Astrocyte (in vitro differentiated cells and primary cell): Measurements from ENCODE around the gene DIP2C. TPM values are rescaled to one million over a fixed set of nuclear protein-coding genes. Genes with fewer than 3 reads are reported as not detected.

Experiments used
- DNase-seq: peaks from one replicate; pipeline ENCODE4 v3.0.0-alpha.2; 2010; ENCODE audit warnings: low read depth
- FAIRE-seq: peaks from 2 replicates; lab custom pipeline; 2011; peaks lifted over from hg19 to GRCh38; lab: Jason Lieb, UNC
- H2AFZ ChIP-seq: 2 replicates; pipeline ENCODE4 v1.6.0; 2012; ENCODE audit warnings: low read depth, low read length, inconsistent platforms
- H3K27ac ChIP-seq: 2 replicates; pipeline ENCODE4 v1.5.1; 2011; ENCODE audit warnings: low read depth, low read length, inconsistent platforms
- H3K27me3 ChIP-seq: 2 replicates; pipeline ENCODE4 v1.6.0; 2011; ENCODE audit warnings: low read length, inconsistent platforms; ENCODE audit not compliant: insufficient read depth
- H3K36me3 ChIP-seq: 2 replicates; pipeline ENCODE4 v1.5.1; 2011; ENCODE audit warnings: low read length, inconsistent platforms; ENCODE audit not compliant: insufficient read depth
- H3K4me1 ChIP-seq: 2 replicates; pipeline ENCODE4 v1.5.1; 2011; ENCODE audit warnings: low read length, inconsistent platforms; ENCODE audit not compliant: insufficient read depth
- H3K4me2 ChIP-seq: 2 replicates; pipeline ENCODE4 v1.6.0; 2012; ENCODE audit warnings: low read length, inconsistent platforms
- H3K4me3 ChIP-seq: 2 replicates; pipeline ENCODE4 v1.5.1; 2011; ENCODE audit warnings: low read depth, mild to moderate bottlenecking, low read length, inconsistent platforms; ENCODE audit not compliant: insufficient read depth
- H3K79me2 ChIP-seq: 2 replicates; pipeline ENCODE4 v1.6.0; 2012; ENCODE audit warnings: mild to moderate bottlenecking, low read length, inconsistent platforms; ENCODE audit not compliant: insufficient read depth
- H3K9ac ChIP-seq: 2 replicates; pipeline ENCODE4 v1.6.0; 2012; ENCODE audit warnings: mild to moderate bottlenecking, low read length, inconsistent platforms
- H3K9me3 ChIP-seq: 2 replicates; pipeline ENCODE4 v1.5.1; 2012; ENCODE audit warnings: low read depth, mild to moderate bottlenecking, low read length, inconsistent platforms; ENCODE audit not compliant: insufficient read depth
- H4K20me1 ChIP-seq: 2 replicates; pipeline ENCODE4 v1.6.0; 2012; ENCODE audit warnings: low read length, inconsistent platforms; ENCODE audit not compliant: insufficient read depth
- H3K27ac Mint-ChIP-seq: one replicate; pipeline ENCODE4 v1.8.0; 2021; ENCODE audit warnings: mild to moderate bottlenecking, mixed read lengths; ENCODE audit not compliant: unreplicated experiment
- H3K27me3 Mint-ChIP-seq: one replicate; pipeline ENCODE4 v1.8.0; 2021; ENCODE audit warnings: low read depth, mixed read lengths; ENCODE audit not compliant: unreplicated experiment
- H3K36me3 Mint-ChIP-seq: one replicate; pipeline ENCODE4 v1.8.0; 2021; ENCODE audit warnings: low read depth, mixed read lengths; ENCODE audit not compliant: unreplicated experiment
- H3K4me1 Mint-ChIP-seq: one replicate; pipeline ENCODE4 v1.8.0; 2021; ENCODE audit warnings: low read depth, mixed read lengths; ENCODE audit not compliant: unreplicated experiment
- H3K4me3 Mint-ChIP-seq: one replicate; pipeline ENCODE4 v1.8.0; 2021; ENCODE audit warnings: mild to moderate bottlenecking, moderate library complexity, mixed read lengths; ENCODE audit not compliant: unreplicated experiment
- H3K9me3 Mint-ChIP-seq: one replicate; pipeline ENCODE4 v1.8.0; 2021; ENCODE audit warnings: mild to moderate bottlenecking, mixed read lengths; ENCODE audit not compliant: unreplicated experiment
- EZH2 ChIP-seq: IDR thresholded peaks from 2 replicates; pipeline ENCODE4 v1.6.1; 2012; ENCODE audit warnings: mild to moderate bottlenecking, low read length, inconsistent platforms; ENCODE audit not compliant: insufficient read depth
- total RNA-seq: library from RNA; stranded (reverse); gene quantifications from 2 replicates; pipeline ENCODE4 v1.2.1, GENCODE V29; 2021
- TF ChIP-seq, protein P1 (sequence below): IDR thresholded peaks from 2 replicates; pipeline ENCODE4 v1.5.1; 2011; ENCODE audit warnings: low read depth, mild to moderate bottlenecking, inconsistent platforms, low read length, moderate library complexity; ENCODE audit not compliant: insufficient read depth

The DIP2C gene
- total RNA-seq, 1 donor from 2014 or later = 27.3 TPM

DNA sequence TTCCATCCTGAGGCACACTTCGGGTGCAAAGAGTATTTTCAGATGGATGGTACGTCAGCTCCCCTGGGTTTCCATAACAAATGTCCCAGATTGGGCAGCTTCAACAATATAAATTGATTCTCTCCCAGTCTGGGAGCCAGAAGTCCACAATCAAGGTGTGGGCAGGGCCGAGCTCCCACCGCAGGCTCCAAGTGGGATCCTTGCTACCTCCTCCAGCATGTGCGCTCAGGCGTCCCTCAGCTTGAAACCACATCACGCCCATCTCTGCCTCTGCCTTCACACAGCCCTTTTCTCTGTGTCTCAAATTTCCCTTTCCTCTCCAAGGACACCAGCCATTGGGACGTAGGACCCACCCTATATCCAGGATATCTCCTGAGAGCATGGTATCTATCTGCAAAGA is 153.5 kb downstream of the DIP2C start:
- peaks cover 10% of the 10 kb centered on the region for H3K4me1 ChIP-seq
- H2AFZ ChIP-seq = no peak overlapping the region
- peaks cover 94% of the 10 kb centered on the region for H4K20me1 ChIP-seq
- H3K36me3 ChIP-seq = no peaks in the 10 kb centered on the region
- no peak overlapping the region for H3K27ac Mint-ChIP-seq
- FAIRE-seq = no peak
- no peak overlapping the region for H3K9ac ChIP-seq
- peaks cover 87% of the 10 kb centered on the region for H3K79me2 ChIP-seq
- no peaks in the 10 kb centered on the region for H3K27me3 ChIP-seq
- H3K4me3 ChIP-seq = no peak overlapping the region
- no peak for TF ChIP-seq EZH2
- TF ChIP-seq, protein P1, sequence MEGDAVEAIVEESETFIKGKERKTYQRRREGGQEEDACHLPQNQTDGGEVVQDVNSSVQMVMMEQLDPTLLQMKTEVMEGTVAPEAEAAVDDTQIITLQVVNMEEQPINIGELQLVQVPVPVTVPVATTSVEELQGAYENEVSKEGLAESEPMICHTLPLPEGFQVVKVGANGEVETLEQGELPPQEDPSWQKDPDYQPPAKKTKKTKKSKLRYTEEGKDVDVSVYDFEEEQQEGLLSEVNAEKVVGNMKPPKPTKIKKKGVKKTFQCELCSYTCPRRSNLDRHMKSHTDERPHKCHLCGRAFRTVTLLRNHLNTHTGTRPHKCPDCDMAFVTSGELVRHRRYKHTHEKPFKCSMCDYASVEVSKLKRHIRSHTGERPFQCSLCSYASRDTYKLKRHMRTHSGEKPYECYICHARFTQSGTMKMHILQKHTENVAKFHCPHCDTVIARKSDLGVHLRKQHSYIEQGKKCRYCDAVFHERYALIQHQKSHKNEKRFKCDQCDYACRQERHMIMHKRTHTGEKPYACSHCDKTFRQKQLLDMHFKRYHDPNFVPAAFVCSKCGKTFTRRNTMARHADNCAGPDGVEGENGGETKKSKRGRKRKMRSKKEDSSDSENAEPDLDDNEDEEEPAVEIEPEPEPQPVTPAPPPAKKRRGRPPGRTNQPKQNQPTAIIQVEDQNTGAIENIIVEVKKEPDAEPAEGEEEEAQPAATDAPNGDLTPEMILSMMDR = no peak
- no peaks in the 10 kb centered on the region for H3K9me3 Mint-ChIP-seq
- no peak for DNase-seq
- H3K4me2 ChIP-seq = no peak overlapping the region
- no peak overlapping the region for H3K4me3 Mint-ChIP-seq
- H3K27ac ChIP-seq = no peak overlapping the region
- no peaks in the 10 kb centered on the region for H3K9me3 ChIP-seq
- H3K27me3 Mint-ChIP-seq = no peaks in the 10 kb centered on the region
- H3K36me3 Mint-ChIP-seq = peaks cover 5% of the 10 kb centered on the region
- peaks cover 33% of the 10 kb centered on the region for H3K4me1 Mint-ChIP-seq

DNA sequence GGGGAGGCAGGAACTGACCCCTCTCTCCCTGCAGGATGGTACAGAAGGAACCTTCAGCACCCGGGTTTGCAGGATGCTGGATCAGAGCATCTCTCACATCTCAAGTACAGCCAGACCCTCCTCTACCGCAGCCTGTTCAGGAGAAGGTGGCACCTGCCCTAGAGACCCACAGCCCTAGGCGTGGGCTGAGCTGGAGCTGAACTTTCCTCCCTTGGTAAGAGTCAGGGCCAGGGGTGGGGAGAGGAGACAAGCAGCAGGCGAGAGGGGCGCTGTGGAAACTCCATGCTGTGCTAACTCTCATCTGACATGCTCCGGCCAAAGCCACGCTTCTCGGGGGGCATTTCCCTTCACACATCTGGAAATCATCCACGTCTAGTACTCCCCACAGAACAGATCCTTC is 154.4 kb downstream of the DIP2C start:
- Histone ChIP-seq H3K9ac (no peak overlapping the region), H3K27ac (no peak overlapping the region), H3K4me1 (peaks cover 10% of the 10 kb centered on the region), H3K79me2 (peaks cover 88% of the 10 kb centered on the region), H3K4me2 (no peak overlapping the region), H3K27me3 (no peaks in the 10 kb centered on the region), H2AFZ (no peak overlapping the region), H3K9me3 (no peaks in the 10 kb centered on the region), H4K20me1 (peaks cover 96% of the 10 kb centered on the region), H3K4me3 (no peak overlapping the region), H3K36me3 (no peaks in the 10 kb centered on the region)
- no peak overlapping the region for H3K27ac Mint-ChIP-seq
- peaks cover 33% of the 10 kb centered on the region for H3K4me1 Mint-ChIP-seq
- peaks cover 5% of the 10 kb centered on the region for H3K36me3 Mint-ChIP-seq
- FAIRE-seq = no peak
- TF ChIP-seq EZH2 = no peak
- H3K4me3 Mint-ChIP-seq = no peak overlapping the region
- H3K9me3 Mint-ChIP-seq = no peaks in the 10 kb centered on the region
- no peak for DNase-seq
- H3K27me3 Mint-ChIP-seq = no peaks in the 10 kb centered on the region

DNA sequence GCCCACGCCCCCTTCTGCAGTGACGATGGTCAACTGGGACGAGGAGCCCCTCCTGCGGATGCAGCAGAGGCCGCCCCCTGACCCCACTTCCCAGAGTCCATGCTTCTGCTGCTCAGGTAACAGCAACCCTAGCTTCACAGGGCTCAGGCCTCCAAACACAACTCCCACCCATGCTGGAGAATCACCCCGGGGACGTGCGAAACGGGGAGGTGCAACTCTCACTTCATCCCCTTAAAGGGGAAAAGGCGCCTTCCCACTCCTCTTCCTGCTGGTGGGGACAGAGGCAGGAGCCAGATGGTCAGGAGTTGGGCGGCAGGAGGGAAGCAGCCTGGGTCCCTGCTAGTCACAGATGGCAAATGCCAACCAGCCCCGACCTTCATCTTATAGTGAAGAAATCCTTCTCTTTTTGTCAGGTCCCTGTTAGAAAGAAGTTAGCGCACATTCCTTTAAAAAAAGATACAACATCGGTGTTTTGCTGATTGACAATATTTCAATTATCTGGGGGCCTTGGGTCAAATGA is 155.4 kb downstream of the DIP2C start:
- Mint-ChIP-seq H3K9me3 (no peaks in the 10 kb centered on the region), H3K4me3 (no peak overlapping the region), H3K4me1 (peaks cover 32% of the 10 kb centered on the region), H3K27me3 (no peaks in the 10 kb centered on the region), H3K27ac (no peak overlapping the region), H3K36me3 (peaks cover 5% of the 10 kb centered on the region)
- Histone ChIP-seq H3K4me2 (no peak overlapping the region), H3K4me3 (no peak overlapping the region), H3K4me1 (peaks cover 10% of the 10 kb centered on the region), H3K27ac (no peak overlapping the region), H3K9ac (no peak overlapping the region), H3K27me3 (no peaks in the 10 kb centered on the region), H3K9me3 (no peaks in the 10 kb centered on the region), H3K36me3 (no peaks in the 10 kb centered on the region), H2AFZ (no peak overlapping the region), H3K79me2 (peaks cover 88% of the 10 kb centered on the region), H4K20me1 (peaks cover 96% of the 10 kb centered on the region)
- FAIRE-seq (no peak), DNase-seq (no peak)
- TF ChIP-seq, protein P1 = no peak
- no peak for TF ChIP-seq EZH2
